Neuronal stem cell (in vitro differentiated cells): ENCODE results near the gene STX4.

Experiments used
- DNase-seq: peaks from one replicate; pipeline ENCODE4 v3.0.0-alpha.2; 2013; ENCODE audit warnings: low spot score
- H2AFZ ChIP-seq: one replicate; pipeline ENCODE4 v1.6.1; 2013; ENCODE audit warnings: mild to moderate bottlenecking, low read length, inconsistent platforms
- H2AK5ac ChIP-seq: 2 replicates; pipeline ENCODE4 v1.6.1; 2013; ENCODE audit warnings: low read depth, mild to moderate bottlenecking, inconsistent platforms, low read length, moderate library complexity, mixed read lengths
- H2BK120ac ChIP-seq: 2 replicates; pipeline ENCODE4 v1.6.1; 2013; ENCODE audit warnings: low read depth, mild to moderate bottlenecking, inconsistent platforms, low read length, moderate library complexity, mixed read lengths
- H2BK12ac ChIP-seq: one replicate; pipeline ENCODE4 v1.6.1; 2013; ENCODE audit warnings: low read length, inconsistent platforms
- H2BK15ac ChIP-seq: 2 replicates; pipeline ENCODE4 v1.6.1; 2013; ENCODE audit warnings: mild to moderate bottlenecking, low read length, inconsistent platforms, mixed read lengths
- H2BK5ac ChIP-seq: one replicate; pipeline ENCODE4 v1.6.1; 2013; ENCODE audit warnings: inconsistent platforms, mild to moderate bottlenecking, low read length, moderate library complexity
- H3K14ac ChIP-seq: one replicate; pipeline ENCODE4 v1.6.1; 2013; ENCODE audit warnings: low read length, inconsistent platforms
- H3K18ac ChIP-seq: 2 replicates; pipeline ENCODE4 v1.6.1; 2013; ENCODE audit warnings: low read length, inconsistent platforms
- H3K23ac ChIP-seq: 2 replicates; pipeline ENCODE4 v1.6.1; 2013; ENCODE audit warnings: low read depth, mild to moderate bottlenecking, mixed read lengths, low read length, inconsistent platforms; ENCODE audit not compliant: poor library complexity
- H3K27ac ChIP-seq: replicated peaks from 3 replicates; pipeline ENCODE4 v1.5.1; 2013; ENCODE audit warnings: low read length, inconsistent platforms
- H3K27me3 ChIP-seq, 3 experiments: 2 replicates each; pipeline ENCODE4 v1.6.1; 2013; ENCODE audit warnings: low read length in 3 of 3, mild to moderate bottlenecking in 2 of 3, inconsistent platforms in 1 of 3, low read depth in 1 of 3, mixed read lengths in 1 of 3, moderate library complexity in 1 of 3; ENCODE audit not compliant: control insufficient read depth in 3 of 3, insufficient read depth in 3 of 3
- H3K36me3 ChIP-seq, 2 donors: replicated peaks in 1 of 2; 2 replicates each; pipeline ENCODE4 v1.6.1; 2013; ENCODE audit warnings: low read length in 2 of 2; ENCODE audit not compliant: control insufficient read depth in 2 of 2, insufficient read depth in 2 of 2
- H3K4ac ChIP-seq: 2 replicates; pipeline ENCODE4 v1.6.1; 2013; ENCODE audit warnings: inconsistent platforms, mild to moderate bottlenecking, low read length, moderate library complexity
- H3K4me1 ChIP-seq, 2 donors: 1 replicate in 1 of 2; 2 replicates in 1 of 2; pipeline ENCODE4 v1.6.1; 2013; ENCODE audit warnings: low read length in 2 of 2, low read depth in 1 of 2; ENCODE audit not compliant: control insufficient read depth in 2 of 2, insufficient read depth in 1 of 2
- H3K4me2 ChIP-seq: one replicate; pipeline ENCODE4 v1.6.1; 2013; ENCODE audit warnings: mild to moderate bottlenecking, low read length, inconsistent platforms; ENCODE audit not compliant: insufficient read depth, poor library complexity, severe bottlenecking
- H3K4me3 ChIP-seq, 2 donors: 2 replicates each; pipeline ENCODE4 v1.5.1; 2013; ENCODE audit warnings: low read length in 2 of 2, mild to moderate bottlenecking in 2 of 2, inconsistent platforms in 1 of 2, moderate library complexity in 1 of 2
- H3K79me1 ChIP-seq: one replicate; pipeline ENCODE4 v1.6.1; 2013; ENCODE audit warnings: low read depth, mild to moderate bottlenecking, inconsistent platforms, low read length, moderate library complexity
- H3K9ac ChIP-seq: one replicate; pipeline ENCODE4 v1.6.1; 2013; ENCODE audit warnings: mild to moderate bottlenecking, low read depth, low read length, inconsistent platforms; ENCODE audit not compliant: poor library complexity
- H3K9me3 ChIP-seq, 2 donors: replicated peaks in 1 of 2; 2 replicates each; pipeline versions ENCODE3 to v1.6.1; 2013; ENCODE audit warnings: low read length in 2 of 2, mild to moderate bottlenecking in 2 of 2, inconsistent platforms in 1 of 2, low read depth in 1 of 2, mixed read lengths in 1 of 2, moderate library complexity in 1 of 2; ENCODE audit not compliant: control insufficient read depth in 2 of 2, insufficient read depth in 1 of 2
- H4K8ac ChIP-seq: one replicate; pipeline ENCODE4 v1.6.1; 2013; ENCODE audit warnings: low read depth, mild to moderate bottlenecking, inconsistent platforms, low read length, moderate library complexity
- H4K91ac ChIP-seq: one replicate; pipeline ENCODE4 v1.6.1; 2013; ENCODE audit warnings: low read length, low read depth, mild to moderate bottlenecking, inconsistent platforms; ENCODE audit not compliant: poor library complexity
- WGBS, 2 donors: extraction: QIAGEN DNeasy Blood & Tissue Kit; methylation state at CpG; one replicate each; pipeline ENCODE4 v1.1.7; 2013; ENCODE audit warnings: missing lambda C conversion rate in 2 of 2, mixed read lengths in 1 of 2; ENCODE audit not compliant: insufficient read length in 2 of 2, insufficient replicate concordance in 1 of 2; ENCODE audit errors: extremely low coverage in 2 of 2; 5-methylcytosine and 5-hydroxymethylcytosine counted together

The STX4 gene

GRCh38 chr16:30985401-30986128, 47.8 kb upstream of the STX4 start:
- Histone ChIP-seq H3K9ac (peak overlapping the region; percentile 82), H3K27ac (no peak overlapping the region), H3K9me3 (no peaks in the 10 kb centered on the region), H3K36me3 (peaks cover 24 to 39% of the 10 kb centered on the region in 2 donors), H2BK12ac (no peak overlapping the region), H4K8ac (no peak overlapping the region), H2AK5ac (peak overlapping the region; percentile 49), H3K14ac (peak overlapping the region; percentile 78), H3K4me2 (peak overlapping the region; percentile 37), H3K79me1 (peaks cover 2% of the 10 kb centered on the region), H3K4me3 (peak overlapping the region in 1 of 2 donors; percentile 40), H2BK15ac (no peak overlapping the region), H2AFZ (peak overlapping the region; percentile 64), H3K27me3 (no peaks in the 10 kb centered on the region), H2BK120ac (no peak overlapping the region), H2BK5ac (no peak overlapping the region), H3K23ac (peak overlapping the region; percentile 56), H3K4ac (no peak overlapping the region), H3K4me1 (peaks cover 4 to 5% of the 10 kb centered on the region in 2 donors), H4K91ac (no peak overlapping the region), H3K18ac (peak overlapping the region; percentile 95)
- no CpG with 5 or more reads among the region's 20 CpGs for WGBS, 2 donors
- DNase-seq = no peak

GRCh38 chr16:30986129-30986991, 47.0 kb upstream of the STX4 start:
- H4K91ac ChIP-seq = peak overlapping the region; percentile 75
- H2BK15ac ChIP-seq = no peak overlapping the region
- H3K14ac ChIP-seq = no peak overlapping the region
- H3K79me1 ChIP-seq = peaks cover 2% of the 10 kb centered on the region
- peak overlapping the region; percentile 50 for H3K18ac ChIP-seq
- no peak overlapping the region for H2BK5ac ChIP-seq
- no peaks in the 10 kb centered on the region for H3K27me3 ChIP-seq
- H3K9me3 ChIP-seq = no peaks in the 10 kb centered on the region
- H3K4me3 ChIP-seq = no peak overlapping the region
- H2BK12ac ChIP-seq = peak overlapping the region; percentile 58
- H3K4me2 ChIP-seq = peak overlapping the region; percentile 18
- no peak overlapping the region for H2AFZ ChIP-seq
- peaks cover 21 to 32% of the 10 kb centered on the region in 2 donors for H3K36me3 ChIP-seq
- DNase-seq = no peak
- WGBS, 2 donors = no CpG with 5 or more reads among the region's 29 CpGs
- H3K9ac ChIP-seq = no peak overlapping the region
- no peak overlapping the region for H3K27ac ChIP-seq
- H2AK5ac ChIP-seq = peak overlapping the region; percentile 49
- no peak overlapping the region for H2BK120ac ChIP-seq
- H4K8ac ChIP-seq = peak overlapping the region; percentile 43
- H3K4ac ChIP-seq = no peak overlapping the region
- H3K4me1 ChIP-seq = peaks cover 4 to 5% of the 10 kb centered on the region in 2 donors
- peak overlapping the region; percentile 56 for H3K23ac ChIP-seq

- Histone ChIP-seq H3K9me3 (no peaks in the 10 kb centered on the region), H3K9ac (peak overlapping the region; percentile 50), H4K8ac (no peak overlapping the region), H2AK5ac (no peak overlapping the region), H3K4me1 (peaks cover 4 to 5% of the 10 kb centered on the region in 2 donors), H3K79me1 (peaks cover 2% of the 10 kb centered on the region), H3K4me2 (no peak overlapping the region), H3K4me3 (no peak overlapping the region), H2BK120ac (peak overlapping the region; percentile 81), H3K4ac (no peak overlapping the region), H2BK12ac (no peak overlapping the region), H3K18ac (peak overlapping the region; percentile 19), H3K27me3 (no peaks in the 10 kb centered on the region), H2BK5ac (no peak overlapping the region), H4K91ac (peak overlapping the region; percentile 43), H3K36me3 (peaks cover 17 to 22% of the 10 kb centered on the region in 2 donors), H3K23ac (peak overlapping the region; percentile 73), H3K14ac (no peak overlapping the region), H2AFZ (no peak overlapping the region), H2BK15ac (no peak overlapping the region), H3K27ac (no peak overlapping the region)
- WGBS, 2 donors = no CpG with 5 or more reads among the region's 30 CpGs
- DNase-seq = no peak
These were observed 45.7 kb upstream of the STX4 start for GRCh38 chr16:30987581-30988190.
